ENCODE data around the gene VASN.

The VASN gene

DNA sequence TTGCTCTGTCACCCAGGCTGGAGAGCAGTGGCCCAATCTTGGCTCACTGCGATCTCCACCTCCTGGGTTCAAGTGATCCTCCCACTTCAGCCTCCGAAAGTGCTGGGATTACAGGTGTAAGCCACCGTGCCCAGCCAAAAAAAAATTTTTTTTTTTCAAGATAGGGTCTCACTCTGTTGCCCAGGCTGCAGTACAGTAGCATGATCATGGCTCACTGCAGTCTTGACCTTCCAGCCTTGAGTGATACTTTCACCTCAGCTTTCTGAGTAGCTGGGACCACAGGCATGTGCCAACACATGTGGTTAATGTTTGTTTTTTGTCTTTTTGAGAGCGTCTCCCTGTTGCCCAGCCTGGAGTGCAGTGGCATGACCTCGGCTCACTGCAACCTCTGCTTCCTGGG, 18.8 kb upstream of the VASN start:
- H3K9ac ChIP-seq: no peak overlapping the region
- no peak for TF ChIP-seq Cebpa-rat (IDR thresholded peaks at IDR 0.05)
- H3K4me2 ChIP-seq: no peak overlapping the region
- H4K20me1 ChIP-seq: peaks cover 29% of the 10 kb centered on the region
- H3K27me3 ChIP-seq: no peaks in the 10 kb centered on the region
- no peak overlapping the region for H3K4me3 ChIP-seq
- peaks cover 51% of the 10 kb centered on the region for H3K36me3 ChIP-seq
- H3K9me3 ChIP-seq: no peaks in the 10 kb centered on the region
- no peak overlapping the region for H3K27ac ChIP-seq
- H3K4me1 ChIP-seq: peaks cover 28% of the 10 kb centered on the region

- no peak overlapping the region for H3K9ac ChIP-seq
- H3K36me3 ChIP-seq: peaks cover 52% of the 10 kb centered on the region
- H3K4me2 ChIP-seq: no peak overlapping the region
- H3K27ac ChIP-seq: no peak overlapping the region
- H4K20me1 ChIP-seq: peaks cover 27% of the 10 kb centered on the region
- no peaks in the 10 kb centered on the region for H3K27me3 ChIP-seq
- no peaks in the 10 kb centered on the region for H3K9me3 ChIP-seq
- no peak for TF ChIP-seq Cebpa-rat (IDR thresholded peaks at IDR 0.05)
- H3K4me1 ChIP-seq: peaks cover 28% of the 10 kb centered on the region
- no peak overlapping the region for H3K4me3 ChIP-seq
These were observed 18.0 kb upstream of the VASN start for GRCh38 chr16:4353675-4354074.

DNA sequence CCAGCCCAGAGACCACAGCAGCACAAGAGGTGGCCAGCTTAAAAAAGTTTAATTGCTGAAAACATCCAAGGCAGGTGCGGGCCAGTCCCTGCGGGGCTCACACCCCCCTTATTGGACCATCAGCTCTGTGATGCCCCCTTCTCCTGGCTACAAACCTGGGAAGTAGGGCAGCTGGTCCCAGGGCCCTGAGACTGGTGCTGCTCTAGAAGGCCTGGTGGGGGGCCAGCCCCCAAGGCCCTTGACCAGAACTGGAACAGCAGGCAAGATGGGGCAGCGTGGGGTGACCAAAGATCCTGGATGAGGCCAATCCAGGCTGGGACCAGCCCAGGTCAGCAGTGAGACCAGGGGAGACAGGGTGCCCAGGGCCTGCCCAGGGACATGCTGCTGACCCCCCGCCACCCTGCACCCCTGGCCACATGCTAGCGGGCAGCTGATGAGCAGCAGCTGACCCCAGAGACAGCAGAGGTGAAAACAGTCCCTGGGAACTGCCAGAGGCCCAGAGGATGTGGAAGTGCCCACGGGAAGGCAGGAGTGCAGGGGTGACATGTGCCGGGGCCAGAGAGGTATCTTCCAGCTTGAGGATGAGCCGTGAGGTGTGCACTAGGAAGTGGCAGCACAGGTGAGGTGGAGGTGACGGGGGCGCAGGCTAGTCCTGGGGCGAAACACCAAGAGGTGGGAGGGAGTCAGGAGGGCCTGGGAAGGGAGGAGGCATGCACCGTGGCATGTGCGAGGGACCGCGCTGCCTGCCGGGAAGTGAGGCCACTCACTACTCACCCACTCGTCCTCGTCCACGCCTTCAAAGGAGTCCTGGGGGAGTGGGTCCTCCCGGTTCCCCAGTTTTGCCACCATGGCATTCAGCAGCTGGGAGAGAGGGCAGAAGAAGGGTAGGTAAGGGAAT, 16.9 kb upstream of the VASN start:
- Histone ChIP-seq H3K4me2 (no peak overlapping the region), H3K4me3 (no peak overlapping the region), H3K9ac (no peak overlapping the region), H4K20me1 (peaks cover 24% of the 10 kb centered on the region), H3K27ac (no peak overlapping the region), H3K36me3 (peaks cover 53% of the 10 kb centered on the region), H3K9me3 (no peaks in the 10 kb centered on the region), H3K4me1 (peaks cover 20% of the 10 kb centered on the region), H3K27me3 (no peaks in the 10 kb centered on the region)
- no peak for TF ChIP-seq Cebpa-rat (IDR thresholded peaks at IDR 0.05)

DNA sequence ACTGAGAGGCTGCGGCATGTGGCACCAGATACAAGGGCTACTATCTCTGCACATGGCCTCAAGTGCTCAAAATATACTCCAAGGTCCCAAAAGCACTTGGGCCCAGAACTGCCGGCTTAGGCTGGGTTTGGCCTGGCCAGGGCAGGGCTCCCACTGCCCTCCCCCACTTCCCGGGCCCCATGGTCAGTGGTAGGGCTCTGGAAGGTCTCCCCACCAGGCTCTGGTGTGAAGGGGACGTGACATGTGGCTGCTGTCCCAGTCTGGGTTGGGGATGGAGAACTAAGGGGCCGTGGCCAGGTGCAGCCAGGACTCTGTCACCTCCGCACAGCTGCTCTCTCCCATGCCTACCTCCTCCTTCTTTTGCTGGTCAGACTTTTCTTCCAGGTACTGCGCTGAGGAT, 14.8 kb upstream of the VASN start:
- no peak overlapping the region for H3K4me3 ChIP-seq
- H3K9me3 ChIP-seq: no peaks in the 10 kb centered on the region
- H3K4me1 ChIP-seq: peaks cover 16% of the 10 kb centered on the region
- peaks cover 71% of the 10 kb centered on the region for H3K36me3 ChIP-seq
- no peak overlapping the region for H3K27ac ChIP-seq
- peaks cover 33% of the 10 kb centered on the region for H4K20me1 ChIP-seq
- no peaks in the 10 kb centered on the region for H3K27me3 ChIP-seq
- TF ChIP-seq Cebpa-rat (IDR thresholded peaks at IDR 0.05): no peak
- no peak overlapping the region for H3K4me2 ChIP-seq
- no peak overlapping the region for H3K9ac ChIP-seq

- peaks cover 85% of the 10 kb centered on the region for H3K36me3 ChIP-seq
- H3K4me2 ChIP-seq: no peak overlapping the region
These were observed 13.4 kb upstream of the VASN start for GRCh38 chr16:4358236-4358635.

DNA sequence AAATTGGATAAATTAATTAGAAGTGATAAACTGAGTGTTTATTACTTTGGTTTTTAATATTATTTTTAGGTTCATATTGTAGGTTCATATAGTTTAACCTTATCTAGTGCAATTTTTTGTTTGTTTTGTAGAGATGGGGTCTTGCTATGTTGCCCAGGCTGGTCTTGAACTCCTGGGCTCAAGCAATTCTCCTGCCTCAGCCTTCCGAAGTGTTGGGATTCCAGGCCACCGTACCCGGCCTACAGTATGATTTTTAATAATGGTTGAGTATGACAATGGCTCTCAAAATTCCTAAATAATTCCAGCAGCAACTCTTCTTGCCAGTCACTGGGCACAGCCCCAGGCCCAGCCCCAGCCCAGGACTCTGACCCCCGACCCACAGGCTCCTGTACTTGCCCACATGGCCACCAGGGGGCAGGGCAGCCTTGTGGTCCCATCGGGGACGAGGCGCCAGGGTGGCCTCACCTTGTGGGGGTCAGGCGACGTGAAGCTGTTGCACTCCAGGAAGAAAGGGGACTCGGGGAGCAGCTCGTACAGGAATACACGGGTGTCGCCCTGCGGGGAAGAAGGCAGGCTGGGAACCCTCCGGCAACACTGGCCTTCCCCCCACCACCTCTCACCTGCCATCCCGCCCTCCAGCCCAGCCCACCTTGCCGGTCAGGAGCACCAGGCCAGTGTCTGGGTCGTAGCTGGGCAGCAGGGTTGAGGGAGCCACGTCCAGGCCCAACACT, 12.7 kb upstream of the VASN start:
- H3K4me2 ChIP-seq: no peak overlapping the region
- H3K4me1 ChIP-seq: peaks cover 9% of the 10 kb centered on the region; the same call in 1 of the 2 replicates
- H3K4me3 ChIP-seq: no peak overlapping the region
- H3K9me3 ChIP-seq: no peaks in the 10 kb centered on the region
- no peaks in the 10 kb centered on the region for H3K27me3 ChIP-seq
- H4K20me1 ChIP-seq: peaks cover 44% of the 10 kb centered on the region
- H3K9ac ChIP-seq: no peak overlapping the region
- H3K27ac ChIP-seq: no peak overlapping the region
- peaks cover 85% of the 10 kb centered on the region for H3K36me3 ChIP-seq
- no peak for TF ChIP-seq Cebpa-rat (IDR thresholded peaks at IDR 0.05)

More at GRCh38 chr16:4358236-4358635, 13.4 kb upstream of the VASN start:
- no peaks in the 10 kb centered on the region for H3K27me3 ChIP-seq
- peaks cover 9% of the 10 kb centered on the region; the same call in 1 of the 2 replicates for H3K4me1 ChIP-seq
- peaks cover 43% of the 10 kb centered on the region for H4K20me1 ChIP-seq
- no peak overlapping the region for H3K9ac ChIP-seq
- no peaks in the 10 kb centered on the region for H3K9me3 ChIP-seq
- no peak for TF ChIP-seq Cebpa-rat (IDR thresholded peaks at IDR 0.05)
- no peak overlapping the region for H3K4me3 ChIP-seq
- H3K27ac ChIP-seq: no peak overlapping the region

- H3K36me3 ChIP-seq: peaks cover 85% of the 10 kb centered on the region
- TF ChIP-seq Cebpa-rat (IDR thresholded peaks at IDR 0.05): no peak
- H3K9ac ChIP-seq: no peak overlapping the region
- no peak overlapping the region for H3K4me3 ChIP-seq
- peaks cover 12% of the 10 kb centered on the region for H3K4me1 ChIP-seq
- no peak overlapping the region for H3K4me2 ChIP-seq
- no peak overlapping the region for H3K27ac ChIP-seq
- no peaks in the 10 kb centered on the region for H3K27me3 ChIP-seq
- peaks cover 51% of the 10 kb centered on the region for H4K20me1 ChIP-seq
- no peaks in the 10 kb centered on the region for H3K9me3 ChIP-seq
These were observed 11.7 kb upstream of the VASN start for GRCh38 chr16:4359914-4360313.

- Histone ChIP-seq H3K27ac (no peak overlapping the region), H3K4me1 (peaks cover 19% of the 10 kb centered on the region), H3K9ac (no peak overlapping the region), H3K27me3 (no peaks in the 10 kb centered on the region), H4K20me1 (peaks cover 58% of the 10 kb centered on the region), H3K4me3 (no peak overlapping the region), H3K9me3 (no peaks in the 10 kb centered on the region), H3K36me3 (peaks cover 88% of the 10 kb centered on the region), H3K4me2 (no peak overlapping the region)
- TF ChIP-seq Cebpa-rat (IDR thresholded peaks at IDR 0.05): no peak
These were observed 11.1 kb upstream of the VASN start for GRCh38 chr16:4360538-4361021.

GRCh38 chr16:4361033-4361943, 10.4 kb upstream of the VASN start:
- Histone ChIP-seq H3K27me3 (no peaks in the 10 kb centered on the region), H3K4me3 (no peak overlapping the region), H3K27ac (no peak overlapping the region), H4K20me1 (peaks cover 65% of the 10 kb centered on the region), H3K4me1 (peaks cover 26% of the 10 kb centered on the region), H3K36me3 (peaks cover 95% of the 10 kb centered on the region), H3K9me3 (no peaks in the 10 kb centered on the region), H3K9ac (no peak overlapping the region), H3K4me2 (no peak overlapping the region)
- TF ChIP-seq Cebpa-rat (IDR thresholded peaks at IDR 0.05): no peak
